OCI-M2 (cell line): Measurements from ENCODE around the gene PIGU.
"Not testable (repeated sequence)": the region's sequence is repeated elsewhere in the genome, so short reads cannot be mapped to it uniquely, and the experiment has no call there.

Experiments
- DNase-seq: peaks from one replicate; lab custom pipeline; 2025; ENCODE audit not compliant: unreplicated experiment; lab: John Stamatoyannopoulos, UW

The PIGU gene

GRCh38 chr20:34706912-34707784 lies 30.3 kb upstream of the PIGU start:
- DNase-seq = no peak

DNA sequence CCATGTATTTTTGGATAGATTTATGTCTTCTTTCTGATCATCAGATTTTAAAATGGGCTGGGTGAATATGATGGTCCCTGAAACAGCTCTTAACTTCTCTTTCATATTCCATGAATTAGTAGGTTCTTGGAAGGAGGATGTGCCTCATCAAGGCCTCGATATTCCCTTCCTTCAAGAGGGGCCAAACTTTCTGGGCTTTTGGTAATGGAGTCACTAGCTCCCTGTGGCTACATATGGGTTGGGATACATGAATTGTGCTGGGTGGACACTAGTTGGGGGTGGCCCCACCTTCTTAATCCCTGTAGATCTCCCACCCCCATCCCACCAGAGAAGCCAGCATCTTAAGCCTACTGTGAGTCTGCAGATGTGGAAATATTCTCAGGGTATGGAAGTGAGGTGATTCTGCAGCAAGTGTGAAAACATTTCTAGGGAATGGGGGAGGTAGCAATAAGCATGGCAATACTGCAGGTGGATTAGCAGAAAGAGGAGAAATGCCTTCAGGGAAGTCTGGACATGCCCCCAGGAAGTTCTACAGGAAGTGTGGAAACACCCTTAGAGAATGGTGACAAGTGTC lies 29.5 kb upstream of the PIGU start:
- DNase-seq = no peak

DNA sequence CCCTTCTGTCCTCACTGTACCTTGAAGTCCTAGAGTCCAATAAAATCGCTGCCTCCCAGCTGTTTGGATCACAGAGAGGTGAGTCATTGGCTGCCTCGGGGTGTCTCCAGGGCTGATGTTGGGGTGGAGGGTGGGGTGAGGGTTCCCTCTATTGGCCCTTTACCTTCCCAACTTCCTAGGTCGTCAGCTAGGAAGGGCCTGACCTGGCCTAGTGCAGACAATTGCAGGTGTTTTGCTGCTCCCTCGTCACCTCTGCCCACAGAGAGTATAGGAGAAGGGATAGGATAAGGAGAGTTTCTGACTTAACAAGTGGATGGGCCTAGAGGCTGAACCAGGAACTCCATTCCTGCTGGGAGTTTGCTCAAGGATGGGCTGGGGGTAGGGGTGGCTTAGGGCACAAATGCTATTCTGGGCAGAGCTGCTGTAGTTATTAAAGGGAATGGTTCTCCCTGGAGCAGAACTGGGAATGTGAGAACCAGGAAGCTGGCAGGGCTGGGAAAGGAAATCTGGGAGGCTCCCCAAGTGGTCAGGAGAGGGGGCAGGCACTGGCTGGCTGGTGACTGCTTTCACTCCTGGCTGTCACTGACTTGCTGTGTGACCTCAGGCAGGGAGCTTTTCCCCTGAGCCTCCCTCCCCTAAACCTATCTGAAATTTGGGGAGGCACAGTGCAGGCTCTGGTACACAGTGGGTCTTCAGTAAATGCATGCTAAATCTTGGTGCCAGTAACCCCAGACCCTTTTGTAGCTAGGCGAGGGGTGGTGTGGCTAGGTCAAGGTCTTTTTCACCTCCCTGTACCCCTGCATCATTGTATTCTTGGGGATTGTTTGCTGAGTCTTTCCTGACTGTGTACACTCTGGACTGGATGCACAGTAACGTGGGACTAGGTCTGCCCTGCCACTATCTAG lies 28.8 kb upstream of the PIGU start:
- DNase-seq = no peak

DNA sequence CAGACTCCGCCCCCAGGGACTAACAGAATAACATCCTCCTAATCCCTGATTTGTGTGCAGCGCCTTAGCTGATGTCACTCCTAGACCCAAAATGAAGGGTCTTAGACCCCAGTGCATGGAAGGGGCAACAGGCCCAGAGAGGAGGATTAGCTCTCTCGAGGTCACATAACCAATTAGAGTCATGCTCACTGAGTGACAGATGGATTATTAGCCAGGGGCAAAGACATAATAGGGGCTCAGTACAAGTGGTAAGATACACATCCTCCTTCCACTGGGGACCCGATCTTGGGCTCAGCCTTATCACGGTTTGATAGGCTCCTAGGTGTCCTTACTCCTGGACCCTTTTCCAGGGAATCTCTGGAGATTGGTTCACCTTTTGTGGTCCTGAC lies 28.1 kb upstream of the PIGU start:
- DNase-seq = no peak

- DNase-seq = no peak
Observed at GRCh38 chr20:34704177-34705007, 27.5 kb upstream of the PIGU start, which contains the start of gene TP53INP2. TSS of gene TP53INP2 (plus strand) at chr20:34704344. CDS start at chr20:34708740, 4,396 bp downstream.

- no peak for DNase-seq
Observed at GRCh38 chr20:34703424-34704176, 26.7 kb upstream of the PIGU start.

GRCh38 chr20:34703061-34703423 lies 26.1 kb upstream of the PIGU start:
- DNase-seq = no peak

- no peak for DNase-seq
Observed at GRCh38 chr20:34701405-34702085, 24.7 kb upstream of the PIGU start.

DNA sequence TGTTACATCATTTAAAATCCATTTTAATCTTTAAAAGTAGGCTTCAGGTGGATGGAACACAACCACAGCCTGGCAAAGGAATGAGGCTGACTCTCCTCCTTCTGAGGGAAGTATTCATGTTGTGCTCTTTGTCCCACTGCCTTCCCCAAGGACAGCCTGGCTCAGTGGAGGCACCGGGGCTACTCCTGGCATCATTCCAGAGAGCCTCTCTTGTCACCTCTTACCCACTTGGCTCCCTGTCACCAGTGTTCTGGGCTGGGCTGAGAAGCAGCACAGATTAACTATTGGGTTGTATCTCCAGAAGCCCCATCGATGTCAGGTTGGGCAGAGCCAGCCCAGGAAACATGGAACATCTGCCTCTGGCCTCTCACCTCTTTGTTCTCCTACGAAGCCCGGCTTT lies 16.5 kb upstream of the PIGU start:
- no peak for DNase-seq

DNA sequence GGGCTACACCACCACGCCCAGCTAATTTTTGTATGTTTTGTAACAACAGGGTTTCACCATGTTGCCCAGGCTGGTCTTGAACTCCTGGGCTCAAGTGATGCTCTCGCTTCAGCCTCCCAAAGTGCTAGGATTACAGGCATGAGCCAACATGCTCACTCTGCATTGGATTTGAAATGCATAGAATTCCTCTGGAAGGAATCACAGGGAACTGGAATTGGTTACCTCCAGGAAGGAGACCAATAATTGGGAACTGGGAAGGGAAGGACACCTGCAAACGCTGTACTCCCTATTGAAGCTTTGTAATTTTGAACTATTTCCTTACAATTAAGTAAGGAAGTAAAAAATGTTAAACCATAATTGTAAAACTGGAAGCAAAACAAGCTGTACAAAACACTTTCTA lies 14.9 kb upstream of the PIGU start:
- DNase-seq = no peak

- DNase-seq = no peak
Observed at GRCh38 chr20:34689486-34689885, 12.6 kb upstream of the PIGU start.

DNA sequence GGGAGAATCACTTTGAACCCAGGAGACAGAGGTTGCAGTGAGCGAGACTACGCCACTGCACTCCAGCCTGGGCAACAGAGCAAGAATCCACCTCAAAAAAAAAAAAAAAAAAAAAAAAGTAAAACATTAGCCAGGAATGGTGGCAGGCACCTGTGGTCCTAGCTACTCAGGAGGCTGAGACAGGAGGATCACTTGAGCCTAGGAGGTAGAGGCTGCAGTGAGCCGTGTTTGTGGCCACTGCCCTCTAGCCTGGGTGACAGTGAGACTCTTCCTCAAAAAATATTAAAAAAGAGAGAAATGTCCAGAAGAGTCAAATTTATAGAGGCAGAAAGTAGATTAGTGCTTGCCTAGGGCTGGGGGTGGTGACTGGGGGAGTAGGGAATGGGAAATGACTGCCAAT lies 6.8 kb upstream of the PIGU start:
- DNase-seq = no peak

- no peak for DNase-seq
Observed at GRCh38 chr20:34680586-34681175, 3.8 kb upstream of the PIGU start.

- DNase-seq = no peak
Observed at GRCh38 chr20:34675993-34676641, 775 bp downstream of the PIGU start.

- no peak for DNase-seq
Observed at GRCh38 chr20:34675561-34675960, 1.3 kb downstream of the PIGU start.

- DNase-seq = no peak
Observed at GRCh38 chr20:34673412-34673811, 3.5 kb downstream of the PIGU start.

DNA sequence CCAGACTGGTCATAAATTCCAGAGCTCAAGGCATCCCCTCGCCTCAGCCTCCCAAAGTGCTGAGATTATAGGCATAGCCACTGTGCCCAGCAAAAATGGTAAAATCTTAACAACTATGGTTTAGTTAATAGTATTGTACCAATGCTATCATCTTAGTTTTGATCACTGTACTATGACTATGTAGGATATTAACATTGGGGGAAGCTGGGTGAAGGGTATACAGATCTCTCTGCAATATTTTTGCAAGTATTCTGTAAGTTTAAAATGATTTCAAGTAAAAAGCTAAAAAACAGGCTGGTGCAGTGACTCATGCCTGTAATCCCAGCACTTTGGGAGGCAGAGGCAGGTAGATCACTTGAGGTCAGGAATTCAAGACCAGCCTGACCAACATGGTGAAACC lies 7.8 kb downstream of the PIGU start:
- no peak for DNase-seq

GRCh38 chr20:34664751-34665150 lies 12.1 kb downstream of the PIGU start:
- DNase-seq = not testable (repeated sequence)
